Measurements from ENCODE around the gene SRPX. TPM values are rescaled to one million over a fixed set of nuclear protein-coding genes. Genes with fewer than 3 reads are reported as not detected.
A peak's percentile ranks its signal among the peaks of the same experiment; 100 is the strongest.

Gene SRPX
- total and polyA plus RNA-seq, 10 of the 15 experiments (the other 5 are each of a cell fraction or from before 2014, with no cell fraction given): 0.05 to 0.79 (median 0.23) TPM; not detected in 1

- TF ChIP-seq SREBF2 (IDR thresholded peaks at IDR 0.05; ENCODE audit: low read length) (no peak), BHLHE40 (IDR thresholded peaks at IDR 0.05; ENCODE audit: borderline replicate concordance in 1 of 2, low read depth in 2 of 2, low read length in 1 of 2) (no peak), MTA2 (IDR thresholded peaks at IDR 0.05; ENCODE audit: low read depth) (0 out of 2 replicates have a peak, but pooled peaks have one; percentile 10)
- no peaks in the 10 kb centered on the region for H3K36me3 ChIP-seq (ENCODE audit: control insufficient read depth in 2 of 2, insufficient read depth in 2 of 2, low read length in 1 of 2)
- CTCF ChIA-PET: interaction anchor here (1.4 to 2.6 kb wide), 2 partner anchors 10 to 54 kb away, joined by 4 to 11 read pairs; no protein-coding TSS in a partner anchor
- in situ Hi-C loops (cut with MboI) (no loop called here), intact Hi-C loops (cut with micrococcal nuclease; ENCODE audit: unreplicated experiment) (no loop called here)
- no peak overlapping the region for H3K27ac ChIP-seq (ENCODE audit: control insufficient read depth, insufficient read depth)
- no peak overlapping the region for H2AFZ ChIP-seq (ENCODE audit: control insufficient read depth, low read depth, low read length)
- H3K79me2 ChIP-seq (ENCODE audit: control insufficient read depth, insufficient read depth, low read length): no peaks in the 10 kb centered on the region
- no peak overlapping the region for H3K9ac ChIP-seq (ENCODE audit: control insufficient read depth, insufficient read depth, low read length)
- WGBS (ENCODE audit: insufficient coverage, insufficient replicate concordance, low lambda C conversion rate, missing lambda C conversion rate): 19% methylated on average over 4 of the region's 4 CpGs
- H3K27me3 ChIP-seq (replicated peaks in 1 of 2; ENCODE audit: control insufficient read depth in 2 of 2, insufficient read depth in 2 of 2, low read length in 1 of 2): no peaks in the 10 kb centered on the region
- ATAC-seq: peak; percentile 87
- SMC1A ChIA-PET (ENCODE audit: uncharacterized antibody, unreplicated experiment): interaction anchor here (0.8 to 1.8 kb wide), 4 partner anchors 14 to 53 kb away, joined by 3 to 6 read pairs (median 4); no protein-coding TSS in a partner anchor
- H3K4me3 ChIP-seq: no peak overlapping the region
- H3K9me3 ChIP-seq (replicated peaks; ENCODE audit: control insufficient read depth, insufficient read depth, low read length): no peaks in the 10 kb centered on the region
- H3K4me2 ChIP-seq (ENCODE audit: control insufficient read depth, insufficient read depth): no peak overlapping the region
- RAD21 ChIA-PET (ENCODE audit: unreplicated experiment): no interaction called here
- H4K20me1 ChIP-seq (ENCODE audit: control insufficient read depth, insufficient read depth): no peaks in the 10 kb centered on the region
- DNase-seq (ENCODE audit: low read depth, low spot score): peak; percentile 31
- no peaks in the 10 kb centered on the region for H3K4me1 ChIP-seq (ENCODE audit: control insufficient read depth, insufficient read depth, low read length)
- BruUV-seq (replicated peaks): no TSS peak
- POLR2A ChIA-PET: no interaction called here
- FAIRE-seq: no peak
These were observed 108.1 kb downstream of the SRPX start for GRCh38 chrX:38112566-38112965.

GRCh38 chrX:38111196-38111595 is 109.5 kb downstream of the SRPX start:
- ATAC-seq (no peak), FAIRE-seq (no peak), DNase-seq (ENCODE audit: low read depth, low spot score) (no peak)
- POLR2A ChIA-PET: no interaction called here
- H3K4me3 ChIP-seq: no peak overlapping the region
- no peaks in the 10 kb centered on the region for H3K27me3 ChIP-seq (replicated peaks in 1 of 2; ENCODE audit: control insufficient read depth in 2 of 2, insufficient read depth in 2 of 2, low read length in 1 of 2)
- no peaks in the 10 kb centered on the region for H3K9me3 ChIP-seq (replicated peaks; ENCODE audit: control insufficient read depth, insufficient read depth, low read length)
- H4K20me1 ChIP-seq (ENCODE audit: control insufficient read depth, insufficient read depth): no peaks in the 10 kb centered on the region
- SMC1A ChIA-PET (ENCODE audit: uncharacterized antibody, unreplicated experiment): interaction anchor here (0.6 to 1.6 kb wide), 6 partner anchors 20 to 172 kb away, joined by 3 to 5 read pairs (median 4); no protein-coding TSS in a partner anchor
- CTCF ChIA-PET: interaction anchor here (2.6 kb wide), 1 partner anchor 55 kb away, joined by 11 read pairs; no protein-coding TSS in a partner anchor
- no peaks in the 10 kb centered on the region for H3K79me2 ChIP-seq (ENCODE audit: control insufficient read depth, insufficient read depth, low read length)
- in situ Hi-C loops (cut with MboI): no loop called here
- RAD21 ChIA-PET (ENCODE audit: unreplicated experiment): no interaction called here
- no TSS peak for BruUV-seq (replicated peaks)
- no peak overlapping the region for H3K27ac ChIP-seq (ENCODE audit: control insufficient read depth, insufficient read depth)
- 77% methylated on average over 5 of the region's 5 CpGs for WGBS (ENCODE audit: insufficient coverage, insufficient replicate concordance, low lambda C conversion rate, missing lambda C conversion rate)
- no peak overlapping the region for H3K9ac ChIP-seq (ENCODE audit: control insufficient read depth, insufficient read depth, low read length)
- no peaks in the 10 kb centered on the region for H3K36me3 ChIP-seq (ENCODE audit: control insufficient read depth in 2 of 2, insufficient read depth in 2 of 2, low read length in 1 of 2)
- H2AFZ ChIP-seq (ENCODE audit: control insufficient read depth, low read depth, low read length): no peak overlapping the region
- intact Hi-C loops (cut with micrococcal nuclease; ENCODE audit: unreplicated experiment): no loop called here
- H3K4me1 ChIP-seq (ENCODE audit: control insufficient read depth, insufficient read depth, low read length): no peaks in the 10 kb centered on the region
- H3K4me2 ChIP-seq (ENCODE audit: control insufficient read depth, insufficient read depth): no peak overlapping the region
- TF ChIP-seq SIX5 (IDR thresholded peaks at IDR 0.05; ENCODE audit: low read depth, low read length, severe bottlenecking) (no peak), REST (IDR thresholded peaks at IDR 0.05; ENCODE audit: low read depth, low read length) (no peak), CHD4 (IDR thresholded peaks at IDR 0.05) (no peak), IKZF1 (conservative IDR thresholded peaks at IDR 0.05) (no peak), MYC (IDR thresholded peaks at IDR 0.05; ENCODE audit: insufficient read depth, insufficient read length, insufficient replicate concordance, low read length, severe bottlenecking) (no peak)
- TF ChIP-seq, protein P1, sequence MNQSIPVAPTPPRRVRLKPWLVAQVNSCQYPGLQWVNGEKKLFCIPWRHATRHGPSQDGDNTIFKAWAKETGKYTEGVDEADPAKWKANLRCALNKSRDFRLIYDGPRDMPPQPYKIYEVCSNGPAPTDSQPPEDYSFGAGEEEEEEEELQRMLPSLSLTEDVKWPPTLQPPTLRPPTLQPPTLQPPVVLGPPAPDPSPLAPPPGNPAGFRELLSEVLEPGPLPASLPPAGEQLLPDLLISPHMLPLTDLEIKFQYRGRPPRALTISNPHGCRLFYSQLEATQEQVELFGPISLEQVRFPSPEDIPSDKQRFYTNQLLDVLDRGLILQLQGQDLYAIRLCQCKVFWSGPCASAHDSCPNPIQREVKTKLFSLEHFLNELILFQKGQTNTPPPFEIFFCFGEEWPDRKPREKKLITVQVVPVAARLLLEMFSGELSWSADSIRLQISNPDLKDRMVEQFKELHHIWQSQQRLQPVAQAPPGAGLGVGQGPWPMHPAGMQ (IDR thresholded peaks at IDR 0.05; ENCODE audit: borderline replicate concordance): no peak

All from GM12878 (cell line).